Measurements from ENCODE around the gene CCDC9.
"Not testable (repeated sequence)": the region's sequence is repeated elsewhere in the genome, so short reads cannot be mapped to it uniquely, and the experiment has no call there.

CCDC9 gene

DNA sequence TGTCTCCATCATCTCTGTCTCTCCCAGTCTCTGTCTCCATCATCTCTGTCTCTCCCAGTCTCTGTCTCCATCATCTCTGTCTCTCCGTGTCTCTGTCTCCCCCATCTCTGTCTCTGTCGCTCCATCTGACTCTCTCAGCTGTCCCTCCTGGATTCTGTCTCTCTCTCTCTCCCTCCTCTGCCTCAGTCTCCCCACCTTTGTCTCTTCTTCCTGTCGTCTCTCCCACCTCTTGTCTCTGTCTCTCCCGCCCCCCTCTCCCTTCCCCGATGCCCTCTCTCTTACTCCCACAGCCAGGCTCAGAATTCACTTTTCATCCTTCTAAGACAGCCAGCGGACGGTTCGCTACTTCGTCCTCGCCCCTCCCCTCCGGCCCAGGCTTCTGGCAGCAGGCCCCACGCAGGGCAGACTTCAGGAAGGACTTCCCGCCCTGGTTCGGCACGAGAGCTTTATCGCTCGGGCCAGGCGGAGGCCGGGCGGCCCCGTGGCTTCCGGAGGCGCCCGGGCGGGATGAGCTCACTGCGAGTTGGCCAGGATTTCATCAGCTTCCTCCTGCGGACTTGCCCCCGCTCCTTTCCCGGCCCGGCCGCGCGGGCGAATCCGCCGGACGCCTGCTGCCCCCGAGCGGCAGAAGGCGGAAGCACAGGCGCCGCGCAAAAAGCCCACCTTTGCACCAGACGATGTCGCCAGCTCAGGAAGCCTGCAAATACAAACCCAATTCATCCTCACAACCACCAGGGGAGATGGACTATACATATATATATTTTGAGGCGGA is 12.4 kb upstream of the CCDC9 start:
- peak overlapping the region; percentile 27 for H3K4me3 ChIP-seq (ENCODE audit: low read depth, low read length)
- peak; percentile 95 for TF ChIP-seq CTCF (IDR thresholded peaks at IDR 0.05; ENCODE audit: borderline replicate concordance, insufficient read depth, low read depth, low read length)

- H3K4me3 ChIP-seq (ENCODE audit: low read depth, low read length), result no peak overlapping the region
- TF ChIP-seq CTCF (IDR thresholded peaks at IDR 0.05; ENCODE audit: borderline replicate concordance, insufficient read depth, low read depth, low read length), result peak; percentile 87
Observed at GRCh38 chr19:47247308-47247990, 8.9 kb upstream of the CCDC9 start.

DNA sequence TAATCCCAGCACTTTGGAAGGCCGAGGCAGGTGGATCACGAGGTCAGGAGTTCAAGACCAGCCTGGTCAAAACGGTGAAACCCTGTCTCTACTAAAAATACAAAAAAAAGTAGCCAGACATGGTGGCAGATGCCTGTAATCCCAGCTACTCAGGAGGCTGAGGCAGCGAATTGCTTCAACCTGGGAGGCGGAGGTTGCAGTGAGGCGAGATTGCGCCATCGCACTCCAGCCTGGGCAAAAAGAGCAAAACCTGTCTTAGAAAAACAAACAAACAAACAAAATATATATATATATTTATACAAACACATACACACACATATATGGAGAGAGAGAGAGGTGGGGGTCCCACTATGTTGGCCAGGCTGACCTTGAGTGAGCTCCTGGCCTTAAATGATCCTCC is 3.3 kb upstream of the CCDC9 start:
- not testable (repeated sequence) for H3K4me3 ChIP-seq (ENCODE audit: low read depth, low read length)

- no peak for TF ChIP-seq CTCF (IDR thresholded peaks at IDR 0.05; ENCODE audit: borderline replicate concordance, insufficient read depth, low read depth, low read length)
- H3K4me3 ChIP-seq (ENCODE audit: low read depth, low read length), result no peak overlapping the region
Observed at GRCh38 chr19:47253467-47253881, 2.9 kb upstream of the CCDC9 start.

GRCh38 chr19:47253970-47254369 is 2.4 kb upstream of the CCDC9 start:
- H3K4me3 ChIP-seq (ENCODE audit: low read depth, low read length), result no peak overlapping the region
- TF ChIP-seq CTCF (IDR thresholded peaks at IDR 0.05; ENCODE audit: borderline replicate concordance, insufficient read depth, low read depth, low read length), result no peak

- H3K4me3 ChIP-seq (ENCODE audit: low read depth, low read length), result peak overlapping the region; percentile 73
- TF ChIP-seq CTCF (IDR thresholded peaks at IDR 0.05; ENCODE audit: borderline replicate concordance, insufficient read depth, low read depth, low read length), result no peak
Observed at GRCh38 chr19:47256693-47257410, 527 bp downstream of the CCDC9 start.

- peak overlapping the region; percentile 69 for H3K4me3 ChIP-seq (ENCODE audit: low read depth, low read length)
- TF ChIP-seq CTCF (IDR thresholded peaks at IDR 0.05; ENCODE audit: borderline replicate concordance, insufficient read depth, low read depth, low read length), result no peak
Observed at GRCh38 chr19:47257411-47258169, 1.3 kb downstream of the CCDC9 start.

Data from GM12875 (cell line).